HG03378 (cell line): ENCODE results near the gene C1orf50.

Experiments used
- ATAC-seq: cut with Tn5 transposase; IDR thresholded peaks from one replicate; pipeline ENCODE4 v1.9.1; 2021; ENCODE audit warnings: mild to moderate bottlenecking, moderate library complexity; ENCODE audit not compliant: unreplicated experiment

C1orf50 gene

DNA sequence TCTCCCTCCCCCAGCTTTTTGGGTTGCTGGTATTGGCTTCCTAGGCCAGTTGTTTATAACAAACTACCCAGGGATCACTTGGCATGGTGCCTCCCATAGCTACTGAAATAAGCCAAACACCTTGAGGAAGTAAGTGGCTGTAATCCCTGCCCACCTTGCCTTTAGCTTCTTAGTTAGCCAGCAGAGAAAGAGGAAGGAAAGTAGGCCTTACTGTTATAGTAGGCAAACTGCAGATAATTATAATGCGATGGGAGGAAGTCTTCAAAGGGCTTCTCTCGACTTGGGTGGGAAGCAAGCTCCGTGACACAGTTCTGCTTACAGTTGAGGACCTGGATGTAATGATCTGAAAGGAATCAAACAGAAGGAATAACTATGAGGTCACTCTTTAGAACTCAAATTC, 8.4 kb upstream of the C1orf50 start:
- ATAC-seq = no peak

DNA sequence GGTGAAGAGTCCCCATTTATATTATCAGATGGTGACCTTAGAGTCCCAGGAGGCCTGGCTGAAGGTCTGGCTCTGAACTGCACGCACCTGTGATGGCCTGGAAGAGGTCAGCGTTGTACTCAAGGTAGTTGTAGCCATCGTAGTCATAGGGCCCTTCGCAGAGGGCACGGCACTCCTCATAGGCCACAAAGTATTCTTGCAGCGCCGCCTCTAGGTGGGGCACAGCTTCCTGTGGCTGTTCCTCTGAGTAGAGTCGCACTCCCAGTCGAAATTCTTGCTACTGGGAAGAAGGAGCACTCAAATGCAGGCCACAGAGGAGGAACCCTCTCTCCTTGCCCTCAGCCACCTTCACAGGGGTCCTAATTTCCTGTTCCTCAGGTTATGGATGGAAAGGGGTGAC, 7.9 kb upstream of the C1orf50 start:
- ATAC-seq = no peak

GRCh38 chr1:42761567-42761966, 5.5 kb upstream of the C1orf50 start:
- no peak for ATAC-seq

GRCh38 chr1:42762269-42762668, 4.8 kb upstream of the C1orf50 start:
- no peak for ATAC-seq

DNA sequence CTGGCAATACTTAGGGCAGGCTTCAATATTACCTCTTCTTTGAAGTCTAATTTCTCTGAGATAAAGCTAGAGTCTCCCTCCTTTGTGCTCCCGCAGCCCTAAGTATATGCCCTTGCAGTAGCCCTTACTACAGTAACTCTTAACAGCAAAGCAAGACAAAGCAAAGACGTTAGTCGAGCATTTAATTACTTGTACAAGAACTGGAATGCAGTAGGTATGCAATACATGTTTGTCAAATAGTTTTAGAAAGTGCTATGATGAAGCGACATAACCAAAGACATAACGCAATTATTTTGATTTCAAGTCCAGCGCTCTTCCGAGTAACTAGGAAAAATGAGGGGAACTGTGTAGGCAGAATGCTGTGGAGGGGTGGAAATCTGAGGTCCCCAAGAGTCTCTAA, 1.8 kb upstream of the C1orf50 start:
- ATAC-seq = no peak

- ATAC-seq = peak; percentile 13
Measured at GRCh38 chr1:42765832-42766740, 963 bp upstream of the C1orf50 start.

- ATAC-seq = peak; percentile 26
Measured at GRCh38 chr1:42767510-42768000, 506 bp downstream of the C1orf50 start.

DNA sequence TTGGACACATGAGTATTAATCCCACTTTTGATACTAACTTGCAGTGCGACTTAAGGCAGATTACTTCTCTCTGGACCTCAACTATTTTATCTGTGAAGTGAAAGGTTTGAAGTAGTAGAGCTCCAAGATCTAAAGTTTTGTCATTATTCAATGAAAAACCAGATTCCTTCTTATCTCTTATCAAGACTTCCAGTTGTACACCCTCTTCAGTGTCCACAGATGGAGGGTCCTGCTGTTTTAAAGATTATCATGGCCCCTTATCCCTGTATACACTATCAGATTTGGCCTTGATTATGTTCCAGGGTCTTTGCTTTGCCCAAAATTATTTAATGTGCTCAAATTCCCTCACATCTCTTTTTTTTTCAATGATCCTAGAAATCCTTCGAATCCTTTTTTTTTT, 1.1 kb downstream of the C1orf50 start:
- ATAC-seq = no peak

DNA sequence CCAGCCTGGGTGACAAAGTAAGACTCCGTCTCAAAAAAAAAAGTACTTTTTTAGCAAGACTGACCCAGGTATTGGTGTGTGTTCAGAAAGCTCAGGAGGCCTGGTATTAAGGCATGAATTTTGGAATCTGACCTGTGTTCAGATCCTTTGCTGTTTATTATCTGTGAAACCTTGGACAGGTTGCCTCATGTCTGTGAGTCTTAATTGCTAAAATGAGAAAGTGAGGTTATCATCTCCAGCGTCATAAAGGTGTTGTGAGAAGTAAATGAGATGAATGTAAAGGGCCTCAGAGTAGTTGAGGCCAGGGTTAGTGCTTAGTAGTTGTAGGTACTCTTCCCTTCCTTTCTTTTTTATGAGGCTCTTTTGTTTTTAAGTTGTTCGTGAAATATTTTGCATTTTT, 2.8 kb downstream of the C1orf50 start:
- no peak for ATAC-seq

DNA sequence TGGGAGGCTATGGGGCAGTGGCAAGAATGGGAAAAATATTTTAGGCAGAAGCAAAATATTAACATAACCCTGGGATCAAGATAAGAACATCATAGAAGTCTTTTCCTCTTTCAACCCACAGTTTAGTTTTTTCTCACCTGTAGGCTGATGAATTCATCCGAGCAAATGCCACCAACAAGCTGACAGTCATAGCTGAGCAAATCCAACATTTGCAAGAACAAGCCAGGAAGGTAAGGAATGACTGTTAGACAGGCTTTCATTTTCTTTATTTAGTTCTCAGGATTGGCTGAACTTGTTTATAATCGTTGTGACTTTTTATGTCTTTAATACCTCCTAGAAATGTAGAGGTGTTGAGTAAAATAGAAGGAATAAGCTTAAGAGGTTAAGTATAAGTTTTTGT, 6.4 kb downstream of the C1orf50 start:
- no peak for ATAC-seq

GRCh38 chr1:42774928-42775526, 8.0 kb downstream of the C1orf50 start:
- no peak for ATAC-seq

DNA sequence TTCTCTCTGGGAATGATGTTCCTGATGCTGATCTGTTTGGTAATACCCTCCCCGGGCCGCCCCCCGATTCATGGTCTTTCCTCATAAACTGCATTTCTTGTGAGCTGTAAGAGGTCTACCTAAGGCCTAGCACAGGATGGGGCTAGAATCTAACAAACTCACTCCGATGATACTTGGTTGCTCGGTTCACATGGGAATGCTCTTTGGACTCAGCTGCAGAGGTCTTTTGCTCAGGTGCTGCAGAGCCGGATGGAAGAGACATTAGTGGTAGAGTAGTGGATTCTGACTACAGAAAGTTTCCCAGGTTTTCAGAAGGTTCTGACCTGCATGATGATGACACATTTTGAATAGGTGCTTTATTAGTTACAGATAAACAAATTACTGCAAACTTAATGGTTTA, 9.5 kb downstream of the C1orf50 start:
- ATAC-seq = no peak

DNA sequence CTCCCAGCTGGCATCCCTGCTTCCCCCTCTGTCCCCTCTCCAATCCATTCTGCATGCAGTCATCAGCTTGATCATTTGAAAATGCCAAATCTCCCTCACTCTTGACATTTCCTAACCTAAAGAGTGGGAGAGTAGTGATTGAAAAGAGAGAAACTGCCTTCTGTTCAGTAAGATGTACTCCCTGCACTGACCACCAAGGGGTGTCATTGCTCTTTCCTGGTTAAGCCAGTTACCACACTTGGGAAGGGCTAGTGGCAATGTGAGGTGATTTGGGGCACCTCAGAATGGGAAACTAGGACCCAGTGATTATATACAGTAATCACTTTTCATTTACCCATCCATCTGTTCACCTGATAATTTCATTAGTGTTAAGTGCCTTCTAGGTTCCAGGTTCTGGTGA, 10.8 kb downstream of the C1orf50 start:
- no peak for ATAC-seq

DNA sequence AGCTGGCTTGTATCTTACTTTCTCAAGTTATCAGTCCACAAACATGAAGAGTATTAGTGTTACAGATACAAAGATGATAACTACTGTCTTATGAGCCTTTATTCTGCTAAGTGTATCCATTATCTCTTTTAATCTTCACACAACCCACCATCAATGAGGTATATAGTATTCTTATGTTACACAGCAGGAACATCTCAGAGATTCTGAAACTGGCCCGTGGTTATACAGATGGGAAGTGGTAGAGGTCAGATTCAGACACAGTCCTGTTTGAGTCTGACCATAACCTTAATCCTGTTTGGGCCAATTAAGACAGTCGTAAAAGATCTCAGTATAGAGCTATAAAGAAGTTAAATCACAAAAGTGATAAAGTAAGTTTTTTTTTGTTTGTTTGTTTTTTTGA, 12.7 kb downstream of the C1orf50 start:
- ATAC-seq = no peak

DNA sequence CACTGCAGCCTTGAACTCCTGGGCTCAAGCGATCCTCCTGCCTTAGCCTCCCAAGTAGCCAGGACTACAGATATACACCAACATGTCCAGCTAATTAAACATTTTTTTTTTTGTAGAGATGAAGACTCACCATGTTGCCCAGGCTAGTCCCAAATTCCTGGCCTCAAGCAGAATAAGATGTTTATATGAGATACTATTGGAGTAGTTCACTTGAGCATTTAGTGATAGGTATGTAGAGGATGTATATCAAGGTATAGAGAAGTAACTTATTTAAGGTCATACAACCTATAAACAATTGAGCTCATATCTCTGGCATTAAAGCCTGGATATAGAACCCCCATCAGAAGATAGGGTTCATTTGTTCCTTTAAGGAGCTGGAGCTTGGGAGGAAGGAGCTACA, 13.1 kb downstream of the C1orf50 start:
- no peak for ATAC-seq

GRCh38 chr1:42783092-42783491, 16.0 kb downstream of the C1orf50 start:
- ATAC-seq = no peak

DNA sequence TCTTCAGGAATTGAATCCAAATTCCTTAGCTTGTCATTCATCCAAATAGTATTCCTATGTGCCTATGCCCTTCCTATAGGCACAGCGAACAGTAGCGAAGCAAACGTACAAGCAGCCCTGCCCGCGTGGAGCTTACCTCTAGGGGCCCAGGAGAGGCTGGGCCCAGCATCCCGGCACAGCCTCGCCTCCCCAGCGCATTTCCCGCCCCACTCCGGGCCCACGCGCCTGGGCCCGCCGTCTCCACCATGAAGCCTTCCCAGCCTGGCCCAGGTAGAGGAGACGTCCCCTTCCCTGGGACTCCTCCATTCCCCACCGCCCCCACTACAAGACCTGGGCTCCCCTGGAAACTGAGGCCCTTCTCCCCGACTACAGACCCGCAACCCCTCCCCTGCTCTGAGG, 17.5 kb downstream of the C1orf50 start:
- ATAC-seq = no peak

GRCh38 chr1:42784946-42785693, 18.1 kb downstream of the C1orf50 start, which contains the start of gene TMEM269:
Gene TMEM269, plus strand, starts transcription at chr1:42784991. Its CDS starts 4,903 bp downstream, at chr1:42789894.
- no peak for ATAC-seq

DNA sequence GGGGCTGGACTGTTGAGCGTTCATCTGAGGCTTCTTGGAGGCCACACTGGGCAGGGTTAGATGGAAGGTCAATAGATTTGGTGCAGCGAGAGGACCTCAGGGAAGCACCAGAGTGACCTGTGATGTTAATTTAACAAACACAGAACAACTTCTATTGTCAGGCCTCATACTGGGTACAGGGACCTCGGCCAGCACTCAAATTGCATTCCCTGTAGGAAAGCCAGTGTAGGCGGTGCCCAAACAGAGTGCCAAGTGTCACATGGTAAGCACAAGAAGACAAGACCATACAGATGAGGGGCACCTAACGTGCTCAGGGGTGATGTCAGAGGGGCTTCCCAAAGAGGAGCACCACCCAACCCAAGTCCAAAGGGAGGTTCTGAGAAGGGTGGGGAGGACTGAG, 19.0 kb downstream of the C1orf50 start:
- ATAC-seq = no peak

DNA sequence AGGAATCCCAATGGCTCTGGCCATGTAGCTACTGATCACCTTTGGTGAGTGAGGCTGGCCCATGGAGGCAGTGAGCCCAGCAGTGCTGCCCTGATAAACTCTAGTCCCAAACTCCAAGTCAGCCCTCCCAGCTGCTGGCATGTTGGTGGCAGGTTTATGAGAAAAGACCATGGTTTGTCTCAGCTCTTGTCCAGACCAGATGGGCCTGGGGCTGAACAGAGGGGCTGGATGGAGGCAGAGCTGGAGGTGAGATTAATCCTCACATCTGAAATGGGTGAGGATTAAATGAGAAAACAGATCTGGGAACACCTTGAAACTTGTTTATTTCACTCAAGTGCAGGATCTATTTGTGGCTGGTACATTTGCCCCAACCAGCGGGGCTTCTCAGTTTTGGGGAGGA, 21.0 kb downstream of the C1orf50 start:
- ATAC-seq = no peak

DNA sequence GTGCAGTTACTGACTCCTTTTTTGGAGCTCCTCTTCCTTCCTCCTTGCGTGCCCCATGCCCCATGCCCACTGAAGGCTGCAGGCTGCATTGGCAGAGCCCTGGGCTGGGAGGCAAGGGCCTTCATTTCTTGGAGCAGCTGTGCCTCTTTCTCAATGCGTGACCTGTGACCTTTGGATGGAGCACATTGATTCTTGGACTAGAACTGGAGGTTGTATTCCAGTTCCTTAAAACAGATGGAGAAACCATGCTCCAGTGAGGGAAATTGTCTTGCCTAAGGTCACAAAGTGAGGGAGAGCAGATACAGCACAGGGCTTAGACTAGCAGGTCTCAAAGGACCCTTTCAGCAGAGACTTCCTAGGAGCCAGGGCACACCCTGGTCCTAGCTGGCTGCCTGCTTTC, 26.8 kb downstream of the C1orf50 start:
- no peak for ATAC-seq

GRCh38 chr1:42797414-42797813, 30.4 kb downstream of the C1orf50 start:
- no peak for ATAC-seq
